NCI-H2081 treated with DMSO at 0.1 percent for 48 hours (cell line): ENCODE measurements around the gene FAM117B.
"Not testable (repeated sequence)": the region's sequence is repeated elsewhere in the genome, so short reads cannot be mapped to it uniquely, and the experiment has no call there.

Experiments
- DNase-seq: peaks from one replicate; lab custom pipeline; 2025; lab: John Stamatoyannopoulos, UW

Gene FAM117B

DNA sequence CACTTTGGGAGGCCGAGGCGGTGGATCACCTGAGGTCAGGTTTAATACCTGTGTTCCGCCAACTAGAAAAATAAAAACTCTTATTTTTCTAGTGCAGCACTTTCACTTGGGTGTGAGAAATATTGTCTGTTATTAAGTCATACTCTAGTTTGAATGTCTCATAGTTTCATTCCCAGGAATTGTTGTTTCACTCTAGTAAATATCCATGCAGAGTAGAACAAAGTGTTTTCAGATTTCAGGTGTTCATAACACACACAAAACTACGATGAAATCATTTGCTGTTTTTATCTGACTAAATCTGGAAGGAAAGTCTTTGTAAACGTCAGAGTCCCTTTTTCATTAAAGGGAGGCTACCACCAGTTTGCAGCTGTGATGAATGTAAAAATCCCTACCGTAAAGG lies 4.0 kb downstream of the FAM117B start:
- no peak for DNase-seq

DNA sequence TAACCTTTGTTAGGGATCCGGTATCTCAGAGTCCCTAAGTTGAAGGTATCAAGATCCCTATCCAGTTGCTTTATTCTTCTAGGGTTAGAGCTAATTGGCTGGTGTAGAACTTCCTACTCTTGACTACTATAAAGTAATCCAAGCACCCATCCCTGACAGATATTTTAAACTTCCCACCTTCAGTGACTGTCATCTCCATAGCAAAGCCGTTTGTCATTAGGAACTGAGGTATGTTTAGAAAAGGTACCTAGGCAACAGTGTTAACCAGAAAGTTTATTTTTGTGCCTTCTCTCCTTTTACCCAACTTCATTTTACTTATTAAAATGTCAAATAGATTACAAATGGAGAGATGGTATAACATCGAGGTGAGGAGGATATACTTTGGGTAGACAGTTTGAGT lies 4.5 kb downstream of the FAM117B start:
- DNase-seq, result no peak

DNA sequence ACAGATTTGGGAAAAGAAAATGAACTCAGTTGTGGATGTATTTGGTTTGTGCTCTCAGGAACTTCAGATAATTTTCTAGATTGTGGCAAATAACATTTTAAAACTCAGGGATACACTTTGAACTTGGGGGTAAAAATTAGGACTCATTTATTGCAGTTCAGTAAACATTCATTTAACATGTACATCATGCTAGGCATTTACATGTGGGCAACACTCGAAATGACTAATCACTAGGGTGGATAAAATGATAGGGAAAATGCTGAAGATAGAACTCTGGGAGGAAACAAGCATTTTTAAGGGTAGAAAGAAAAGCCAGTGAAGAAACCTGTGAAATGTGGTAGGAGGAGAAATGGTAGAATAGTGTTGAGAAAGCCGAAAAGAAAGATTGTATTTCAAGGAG lies 7.8 kb downstream of the FAM117B start:
- DNase-seq, result no peak

DNA sequence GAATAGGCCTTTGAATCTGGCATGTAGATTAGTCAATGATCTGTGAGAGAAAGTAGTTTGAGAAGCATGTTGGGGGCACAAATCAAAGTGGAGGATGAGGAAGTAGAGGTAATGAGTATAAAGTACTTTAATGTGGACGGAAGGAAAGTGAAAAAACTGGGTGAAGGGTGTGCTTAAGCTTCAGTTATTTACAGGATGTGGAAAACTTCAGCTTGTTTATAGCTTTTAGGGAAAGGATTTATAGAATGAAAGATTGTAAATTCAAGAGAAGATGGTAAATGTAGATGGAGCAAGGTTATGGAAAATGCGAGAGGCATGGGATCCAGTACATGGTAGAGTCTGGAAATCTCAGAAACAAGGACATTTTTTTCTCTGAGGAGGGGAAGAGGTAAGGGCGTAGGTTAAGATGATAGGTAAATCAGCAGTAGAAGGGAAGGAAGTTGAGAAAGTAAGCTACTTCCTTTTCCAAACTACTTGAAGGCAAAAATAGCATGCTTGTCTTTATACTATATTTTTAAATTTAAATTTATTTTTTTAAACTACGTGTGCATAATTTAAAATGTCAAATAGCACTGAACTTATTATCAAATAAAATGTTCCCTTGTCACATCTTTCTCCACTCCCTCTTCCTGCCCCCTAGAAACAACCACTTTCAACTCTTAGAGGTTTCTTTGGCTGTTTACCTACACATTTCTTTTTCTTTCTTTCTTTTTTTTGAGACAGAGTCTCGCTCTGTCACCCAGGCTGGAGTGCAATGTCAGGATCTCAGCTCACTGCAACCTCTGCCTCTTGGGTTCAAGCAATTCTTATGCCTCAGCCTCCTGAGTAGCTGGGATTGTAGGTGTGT lies 8.5 kb downstream of the FAM117B start:
- DNase-seq, result no peak

DNA sequence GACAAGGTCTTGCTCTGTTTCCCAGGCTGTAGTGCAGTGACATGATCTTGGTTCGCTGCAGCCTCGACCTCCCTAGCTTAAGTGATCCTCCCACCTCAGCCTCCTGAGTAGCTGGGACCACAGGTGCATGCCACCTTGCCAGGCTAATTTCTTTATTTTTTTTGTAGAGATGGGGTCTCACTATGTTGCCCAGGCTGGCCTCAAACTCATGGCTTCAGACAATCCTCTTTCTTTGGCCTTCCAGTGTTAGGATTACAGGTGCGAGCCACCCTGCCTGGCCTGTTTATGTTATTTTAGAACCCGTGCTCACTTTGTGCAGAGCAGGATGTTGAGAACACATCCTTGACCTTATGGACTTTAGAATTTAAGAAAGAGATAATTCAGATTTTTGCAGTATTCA lies 17.4 kb downstream of the FAM117B start:
- no peak for DNase-seq

DNA sequence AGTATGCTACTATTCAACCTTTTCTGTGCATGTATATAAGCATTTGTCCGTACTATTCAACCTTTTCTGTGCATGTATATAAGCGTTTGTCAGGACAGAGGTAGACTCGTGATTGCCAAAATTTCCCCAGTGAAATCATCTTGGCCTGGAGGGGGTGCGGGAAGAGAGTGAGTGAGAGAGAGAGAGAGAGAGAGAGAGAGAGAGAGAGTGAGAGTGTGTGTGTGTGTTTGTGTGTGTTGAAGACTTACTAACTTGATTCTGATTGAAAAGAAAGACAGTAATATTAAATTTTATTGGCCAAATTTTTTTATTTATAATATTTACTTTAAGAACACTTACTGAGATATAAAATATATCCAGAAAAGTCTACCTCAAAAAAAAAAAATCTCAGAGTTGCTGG lies 19.1 kb downstream of the FAM117B start:
- DNase-seq, result no peak

DNA sequence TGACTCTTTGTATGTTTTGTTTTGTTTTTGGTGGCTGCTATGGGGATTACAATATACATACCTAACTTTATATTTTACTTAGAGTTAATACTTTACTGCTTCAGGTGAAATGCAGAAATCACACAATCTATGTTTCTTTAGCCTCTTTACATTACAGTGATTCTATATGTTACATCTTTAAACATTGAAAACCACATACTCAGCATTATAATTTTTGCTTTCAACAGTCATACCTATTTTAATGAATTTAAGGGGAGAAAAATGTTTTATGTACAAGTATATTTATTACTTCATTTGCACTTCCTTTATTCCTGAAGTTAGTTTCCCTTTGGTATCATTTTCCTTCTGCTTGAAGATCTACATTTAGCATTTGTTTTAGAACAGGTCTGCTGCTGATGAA lies 23.1 kb downstream of the FAM117B start:
- no peak for DNase-seq

DNA sequence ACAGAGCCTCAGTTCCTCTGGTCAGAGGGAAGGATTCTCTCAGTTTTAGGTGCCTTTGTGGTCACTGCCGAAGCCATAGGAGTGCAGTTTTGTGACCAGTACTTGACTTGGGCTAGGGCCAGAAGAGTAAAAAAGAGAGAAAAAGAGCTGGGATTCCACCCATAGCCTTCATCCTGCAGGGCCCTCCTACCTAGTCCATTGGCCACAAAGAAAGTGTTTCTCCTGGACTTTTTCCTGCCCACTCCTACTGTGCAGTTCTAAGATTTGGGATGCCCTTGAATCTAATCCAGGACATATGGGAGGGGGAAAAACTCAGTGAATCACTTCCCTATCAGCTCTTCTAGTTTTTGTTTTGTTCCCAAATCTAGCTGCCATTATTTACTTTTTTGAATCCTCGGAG lies 26.0 kb downstream of the FAM117B start:
- no peak for DNase-seq

DNA sequence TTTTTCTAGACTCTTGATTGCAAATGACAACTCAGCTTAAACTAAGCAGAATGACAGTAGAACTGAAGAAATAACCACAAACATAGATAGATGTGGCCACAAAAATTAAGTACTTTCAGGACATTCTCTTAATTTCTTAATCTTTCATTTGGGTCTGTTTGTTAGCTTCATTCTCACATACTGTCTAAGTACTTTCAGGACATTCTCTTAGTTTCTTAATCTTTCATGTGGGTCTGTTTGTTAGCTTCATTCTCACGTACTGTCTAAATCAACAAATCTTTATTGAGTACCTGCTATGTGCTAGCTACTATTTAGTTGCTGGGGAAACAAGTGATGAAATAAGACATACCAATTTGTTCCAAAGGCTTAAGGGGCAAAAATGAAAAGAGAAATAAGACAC lies 35.1 kb downstream of the FAM117B start:
- no peak for DNase-seq

DNA sequence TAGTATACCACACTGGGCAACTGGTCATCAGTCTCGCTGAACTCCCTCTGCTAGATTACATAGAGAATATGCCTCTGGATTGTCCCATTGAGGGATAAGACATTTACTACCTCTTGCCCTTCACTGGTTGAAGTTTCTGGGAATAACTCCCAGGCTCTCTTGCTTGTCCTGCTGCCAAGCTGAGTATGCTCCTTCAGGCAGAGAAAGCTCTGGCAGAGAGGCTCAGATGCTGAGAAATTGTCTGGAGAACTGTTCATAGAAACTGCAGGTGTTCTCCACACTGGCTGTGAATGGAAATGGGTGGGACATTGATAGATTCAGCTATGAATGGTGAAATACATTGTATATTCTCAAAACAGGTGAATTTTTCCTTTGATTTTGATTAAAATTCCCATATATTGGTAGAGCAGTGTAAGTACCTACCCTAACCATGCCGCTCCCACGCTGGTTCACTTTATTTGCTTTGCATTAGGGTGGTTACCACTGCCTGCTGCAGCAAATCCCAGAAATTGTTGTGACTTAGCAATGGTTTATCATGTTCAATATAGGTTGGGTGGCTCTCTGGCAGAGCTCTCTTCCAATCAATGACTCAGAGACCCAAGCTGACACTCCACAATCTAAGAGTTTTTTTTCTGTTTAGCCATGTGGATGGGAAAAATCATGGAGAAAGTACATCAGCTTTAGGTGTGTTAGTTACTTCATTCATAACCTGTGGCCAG lies 36.7 kb downstream of the FAM117B start:
- no peak for DNase-seq

DNA sequence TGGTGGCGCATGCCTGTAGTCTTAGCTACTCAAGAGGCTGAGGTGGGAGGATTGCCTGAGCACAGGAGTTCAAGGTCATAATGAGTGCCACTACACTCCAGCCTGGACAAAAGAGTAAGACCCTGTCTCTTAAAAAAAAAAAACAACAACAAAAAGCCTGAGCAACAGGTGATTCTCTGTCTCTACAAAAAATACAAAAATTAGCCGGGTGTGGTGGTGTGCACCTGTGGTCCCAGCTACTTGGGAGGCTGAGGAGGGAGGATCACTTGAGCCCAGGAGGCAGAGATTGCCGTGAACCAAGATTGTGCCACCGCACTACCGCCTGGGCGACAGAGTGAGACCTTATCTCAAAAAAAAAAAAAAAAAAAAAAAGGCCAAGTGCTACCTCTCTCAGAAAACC lies 40.3 kb downstream of the FAM117B start:
- DNase-seq, result not testable (repeated sequence)

DNA sequence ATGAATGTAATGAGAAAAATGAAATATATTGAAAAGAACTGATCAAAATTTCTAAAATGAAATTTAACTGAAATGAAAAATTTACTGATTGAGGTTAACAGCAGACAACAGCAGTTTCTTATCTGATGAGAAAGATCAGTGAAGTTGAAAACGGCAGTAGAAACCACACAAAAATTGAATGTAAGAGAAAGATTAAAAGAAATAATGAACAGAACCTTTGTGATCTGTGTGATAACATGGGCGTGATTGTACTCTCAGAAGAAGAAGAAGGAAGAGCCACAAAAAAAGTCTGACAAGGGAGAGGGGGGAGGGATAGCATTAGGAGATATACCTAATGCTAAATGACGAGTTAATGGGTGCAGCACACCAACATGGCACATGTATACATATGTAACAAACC lies 45.2 kb downstream of the FAM117B start:
- DNase-seq, result no peak

DNA sequence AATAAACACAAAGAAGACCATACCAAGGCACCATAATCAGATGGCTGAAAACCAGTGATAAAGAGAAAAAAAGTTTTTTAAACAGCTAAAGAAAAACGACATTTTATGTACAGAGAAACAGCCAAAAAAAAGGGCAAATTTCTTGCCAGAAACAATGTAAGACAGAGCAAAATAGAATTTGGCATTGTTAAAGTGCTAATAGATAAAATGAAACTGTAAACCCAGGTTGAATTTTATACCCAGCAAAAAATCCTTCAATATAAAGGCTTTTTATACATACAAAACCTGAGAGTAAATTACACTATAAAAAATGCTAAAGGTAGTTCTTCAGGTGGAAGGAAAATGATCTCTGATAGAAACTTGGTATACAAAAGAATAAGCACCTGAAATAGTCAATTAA lies 45.7 kb downstream of the FAM117B start:
- no peak for DNase-seq

DNA sequence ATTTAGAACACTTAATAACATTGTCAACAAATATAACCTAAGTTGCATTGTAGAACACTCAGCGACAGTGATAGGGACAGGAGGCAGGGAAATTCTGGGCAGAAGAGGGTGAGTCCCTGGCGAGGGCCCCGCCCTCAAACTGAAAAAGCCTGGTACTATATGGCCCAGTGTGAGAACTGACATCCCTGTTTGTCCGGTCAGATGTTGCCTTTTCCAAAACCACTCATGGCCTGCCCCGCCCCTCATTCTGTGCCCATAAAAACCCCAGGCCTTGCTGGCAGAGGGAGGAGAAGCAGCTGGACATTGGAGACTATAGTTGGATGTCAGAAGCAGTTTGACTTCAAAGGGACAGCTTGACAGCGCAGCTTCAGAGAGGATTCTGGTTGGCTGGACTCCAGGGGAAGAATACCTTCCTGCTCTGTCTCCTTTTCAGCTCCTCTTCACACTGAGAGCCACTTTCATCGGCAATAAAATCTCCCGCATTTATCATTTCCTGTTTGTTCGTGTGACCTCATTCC lies 47.0 kb downstream of the FAM117B start:
- no peak for DNase-seq

DNA sequence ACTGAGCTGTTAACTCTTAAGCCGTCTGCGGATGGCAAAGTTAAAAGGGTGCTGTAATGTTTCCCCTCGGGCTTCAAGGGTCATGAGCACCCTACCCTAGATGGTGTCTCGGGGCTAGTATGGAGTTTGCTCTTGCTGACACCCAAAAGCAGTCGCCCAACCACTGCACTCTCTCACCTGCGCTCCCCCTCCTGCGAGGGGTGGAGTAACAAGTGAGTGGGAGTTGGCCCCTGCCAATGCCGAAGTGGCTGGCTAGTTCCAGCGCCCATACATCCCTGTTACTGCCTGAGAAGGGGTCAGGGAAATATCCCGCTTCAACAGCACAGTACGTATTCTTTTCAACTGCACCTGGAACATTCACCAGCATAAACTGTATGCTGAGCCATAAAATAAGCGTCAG lies 47.5 kb downstream of the FAM117B start:
- DNase-seq, result no peak

DNA sequence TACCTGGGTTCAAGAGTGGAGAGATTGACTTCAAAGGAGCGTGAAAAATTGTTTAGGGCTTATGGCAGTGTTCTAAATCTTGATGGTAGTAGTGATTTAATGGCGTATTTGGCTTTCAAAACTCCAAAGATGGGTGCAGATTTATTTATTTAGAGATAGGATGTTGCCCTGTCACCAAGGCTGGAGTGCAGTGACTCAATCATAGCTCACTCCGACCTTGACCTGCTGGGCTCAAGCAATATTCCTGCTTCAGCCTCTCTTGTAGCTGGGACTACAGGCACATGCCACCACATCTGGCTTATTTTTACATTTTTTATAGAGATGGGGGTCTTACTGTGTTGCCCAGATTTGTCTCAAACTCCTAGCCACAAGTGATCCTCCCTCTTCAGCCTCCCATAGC lies 52.5 kb downstream of the FAM117B start:
- no peak for DNase-seq

DNA sequence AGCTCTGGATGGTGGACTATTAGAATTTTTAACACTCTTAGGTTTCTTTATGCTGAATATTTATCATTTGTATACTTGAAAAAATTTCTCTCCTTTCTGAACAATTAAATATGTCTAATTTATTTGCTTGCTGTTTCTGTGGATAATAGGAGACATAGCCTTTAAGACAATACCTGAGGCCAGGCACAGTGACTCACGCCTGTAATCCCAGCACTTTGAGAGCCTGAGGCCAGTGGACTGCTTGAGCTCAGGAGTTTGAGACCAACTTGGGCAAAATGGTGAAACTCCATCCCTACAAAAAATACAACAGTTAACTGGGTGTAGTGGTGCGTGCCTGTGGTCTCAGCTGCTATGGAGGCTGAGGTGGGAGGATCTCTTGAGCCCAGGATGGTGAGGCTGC lies 54.7 kb downstream of the FAM117B start:
- no peak for DNase-seq

DNA sequence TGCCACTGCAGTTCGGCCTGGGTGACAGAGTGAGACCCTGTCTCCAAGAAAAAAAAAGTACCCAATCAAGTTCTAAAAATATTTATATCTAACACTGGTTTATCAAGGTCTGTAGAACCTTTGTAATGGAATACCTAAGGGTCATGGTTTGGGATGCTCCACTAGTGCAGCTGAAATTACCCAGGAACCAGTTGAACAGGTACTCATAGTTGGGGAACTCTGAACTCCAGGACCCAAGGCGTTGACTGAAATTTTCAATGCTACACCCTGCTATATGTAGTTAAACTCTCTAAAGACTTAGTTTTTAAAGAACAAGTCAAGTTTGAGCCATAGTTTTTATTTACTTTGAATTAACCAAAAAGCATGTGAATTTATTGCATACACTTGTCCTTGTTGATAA lies 55.1 kb downstream of the FAM117B start:
- no peak for DNase-seq

DNA sequence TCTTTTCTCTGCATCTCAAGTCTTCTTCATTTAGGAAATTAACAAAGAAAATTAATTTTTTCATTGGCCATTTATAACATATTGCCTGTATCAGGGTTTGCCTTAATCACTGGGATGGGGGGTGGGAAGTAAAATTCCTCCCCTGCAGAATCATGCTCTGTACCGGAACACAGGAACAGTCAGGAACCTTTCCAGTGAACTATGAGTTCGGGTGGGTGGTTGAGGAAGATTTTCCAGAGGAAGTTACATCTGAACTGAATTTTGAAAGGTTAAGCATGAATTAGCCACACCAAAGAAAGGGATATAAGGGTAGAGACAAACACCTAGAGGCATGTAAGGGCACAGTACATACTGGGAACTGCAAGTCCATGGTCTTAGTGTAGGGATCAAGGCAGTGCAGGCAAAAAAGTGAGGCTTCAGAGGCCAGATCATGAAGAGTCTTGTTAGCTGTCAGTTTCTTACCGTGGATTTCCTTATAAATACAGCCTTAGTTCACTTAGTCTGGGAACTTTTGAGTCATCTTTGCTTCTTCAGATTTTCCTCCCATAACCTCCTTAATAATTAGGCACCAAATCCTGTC lies 55.6 kb downstream of the FAM117B start:
- no peak for DNase-seq

DNA sequence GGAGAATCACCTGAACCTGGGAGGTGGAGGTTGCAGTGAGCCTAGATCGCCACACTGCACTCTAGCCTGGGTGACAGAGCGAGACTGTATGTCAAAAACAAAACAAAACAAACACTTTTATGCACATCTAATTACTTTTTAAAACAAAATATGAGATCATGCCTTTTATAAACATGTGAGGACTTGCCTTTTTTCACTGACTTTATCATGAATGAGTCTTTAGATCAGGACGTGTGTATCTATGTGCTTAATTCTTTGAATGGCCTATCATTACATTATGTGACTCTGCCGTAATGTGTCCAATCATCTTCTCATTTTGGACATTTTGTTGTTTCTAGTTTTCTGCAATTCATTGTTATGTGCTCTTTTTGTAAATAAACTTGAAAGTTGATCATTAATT lies 58.7 kb downstream of the FAM117B start:
- no peak for DNase-seq

DNA sequence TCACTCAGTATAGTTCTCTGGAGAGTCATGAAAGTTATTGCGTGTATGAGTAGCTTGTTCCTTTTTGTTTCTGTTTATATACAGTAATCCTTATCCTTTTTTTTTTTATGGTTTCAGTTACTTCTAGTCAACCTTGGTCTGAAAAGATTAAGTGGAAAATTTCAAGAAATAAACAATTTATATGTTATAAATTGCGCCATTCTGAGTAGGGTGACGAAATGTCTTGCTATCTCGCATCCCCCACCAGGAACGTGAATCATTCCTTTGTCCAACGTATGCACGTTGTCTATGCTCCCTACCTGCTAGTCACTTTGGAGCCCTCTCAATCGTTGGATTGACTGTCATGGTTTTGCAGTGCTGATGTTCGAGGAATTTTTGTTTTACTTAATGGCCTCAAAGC lies 60.4 kb downstream of the FAM117B start:
- DNase-seq, result no peak

DNA sequence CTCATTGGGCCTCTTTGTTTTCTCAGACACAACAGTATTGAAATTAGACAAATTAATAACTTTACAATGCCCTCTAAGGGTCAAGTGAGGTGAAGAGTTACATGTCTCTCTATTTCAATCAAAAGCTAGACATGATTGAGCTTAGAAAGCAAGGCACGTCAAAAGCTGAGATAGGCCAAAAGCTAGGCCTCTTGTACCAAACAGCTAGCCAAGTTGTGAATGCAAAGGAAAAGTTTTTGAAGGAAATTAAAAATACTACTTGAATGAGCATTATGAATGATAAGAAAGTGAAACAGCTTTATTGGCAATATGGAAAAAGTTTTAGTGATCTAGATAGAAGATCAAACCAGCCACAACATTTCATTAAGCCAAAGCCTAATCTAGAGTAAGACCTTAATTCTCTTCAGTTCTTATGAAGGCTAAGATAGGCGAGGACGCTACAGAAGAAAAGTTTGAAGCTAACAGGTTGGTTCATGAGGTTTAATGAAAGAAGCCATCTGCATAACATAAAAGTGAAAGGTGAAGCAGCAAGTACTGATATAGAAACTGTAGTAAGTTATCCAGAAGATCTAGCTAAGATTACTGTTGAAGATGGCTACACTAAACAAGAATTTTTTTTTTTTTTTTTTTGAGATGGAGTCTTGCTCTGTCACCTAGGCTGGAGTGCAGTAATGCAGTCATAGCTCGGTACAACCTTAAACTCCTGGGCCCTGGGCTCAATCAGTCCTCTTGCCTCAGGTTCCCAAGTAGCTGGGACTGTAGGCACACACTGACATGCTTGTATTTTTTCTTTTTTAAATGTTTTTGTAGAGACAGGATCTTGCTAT lies 65.5 kb downstream of the FAM117B start:
- DNase-seq, result no peak
